ENCODE data around the gene AGMO. TPM values are rescaled to one million over a fixed set of nuclear protein-coding genes. Genes with fewer than 3 reads are reported as not detected.
A peak's percentile ranks its signal among the peaks of the same experiment; 100 is the strongest.
"Not testable (repeated sequence)": the region's sequence is repeated elsewhere in the genome, so short reads cannot be mapped to it uniquely, and the experiment has no call there.

The AGMO gene
- total RNA-seq, 1 donor from 2014 or later: 0.05 TPM

GRCh38 chr7:15559416-15559928 is 2.3 kb downstream of the AGMO start:
- DNase-seq (ENCODE audit: low read depth): peak; percentile 19

- DNase-seq (ENCODE audit: low read depth): peak; percentile 61
Measured at GRCh38 chr7:15558756-15559155, 3.1 kb downstream of the AGMO start.

DNA sequence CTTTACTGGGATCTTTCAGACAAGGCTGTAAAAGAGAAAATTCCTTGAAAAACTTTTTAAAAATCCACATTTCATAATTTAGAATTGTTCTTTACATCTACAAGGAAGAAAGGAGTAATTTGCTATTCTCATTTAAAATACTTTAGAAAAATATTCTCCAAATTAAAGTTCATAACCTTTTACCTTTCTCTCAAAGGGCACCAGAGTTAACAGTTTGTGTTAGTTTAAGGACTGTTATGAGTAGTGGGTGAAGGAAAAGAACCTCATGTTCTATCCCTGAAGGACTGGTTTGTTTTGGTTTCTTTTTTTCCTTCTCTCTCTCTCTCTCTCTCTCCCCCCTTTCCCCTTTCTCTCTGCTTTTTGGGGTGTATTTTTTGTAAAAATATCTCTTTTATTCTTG is 4.1 kb downstream of the AGMO start:
- DNase-seq (ENCODE audit: low read depth): no peak

GRCh38 chr7:15557186-15557585 is 4.6 kb downstream of the AGMO start:
- peak; percentile 66 for DNase-seq (ENCODE audit: low read depth)

- no peak for DNase-seq (ENCODE audit: low read depth)
Measured at GRCh38 chr7:15556339-15557105, 5.3 kb downstream of the AGMO start.

GRCh38 chr7:15555381-15555859 is 6.4 kb downstream of the AGMO start:
- peak; percentile 40 for DNase-seq (ENCODE audit: low read depth)

- DNase-seq (ENCODE audit: low read depth): no peak
Measured at GRCh38 chr7:15554744-15555143, 7.1 kb downstream of the AGMO start.

DNA sequence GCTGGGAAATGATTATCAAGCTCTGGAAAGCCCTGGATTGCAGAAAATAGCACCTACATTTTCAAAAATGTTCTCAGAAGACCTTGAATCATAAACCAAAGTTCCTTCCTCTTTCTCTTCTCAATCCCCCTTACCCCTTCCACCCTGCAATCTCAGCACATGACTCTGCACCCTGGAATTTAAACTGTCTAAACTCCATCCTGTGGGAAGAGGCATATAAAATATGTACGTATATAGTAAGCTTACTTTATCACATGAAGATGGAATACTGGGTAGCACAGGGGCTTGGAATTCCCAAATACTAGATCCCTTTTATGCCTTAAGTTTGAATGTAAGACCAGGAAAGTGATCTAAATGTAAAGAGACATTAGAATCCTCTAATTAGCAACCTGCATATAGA is 7.7 kb downstream of the AGMO start:
- peak; percentile 40 for DNase-seq (ENCODE audit: low read depth)

GRCh38 chr7:15547320-15547719 is 14.5 kb downstream of the AGMO start:
- DNase-seq (ENCODE audit: low read depth): not testable (repeated sequence)

DNA sequence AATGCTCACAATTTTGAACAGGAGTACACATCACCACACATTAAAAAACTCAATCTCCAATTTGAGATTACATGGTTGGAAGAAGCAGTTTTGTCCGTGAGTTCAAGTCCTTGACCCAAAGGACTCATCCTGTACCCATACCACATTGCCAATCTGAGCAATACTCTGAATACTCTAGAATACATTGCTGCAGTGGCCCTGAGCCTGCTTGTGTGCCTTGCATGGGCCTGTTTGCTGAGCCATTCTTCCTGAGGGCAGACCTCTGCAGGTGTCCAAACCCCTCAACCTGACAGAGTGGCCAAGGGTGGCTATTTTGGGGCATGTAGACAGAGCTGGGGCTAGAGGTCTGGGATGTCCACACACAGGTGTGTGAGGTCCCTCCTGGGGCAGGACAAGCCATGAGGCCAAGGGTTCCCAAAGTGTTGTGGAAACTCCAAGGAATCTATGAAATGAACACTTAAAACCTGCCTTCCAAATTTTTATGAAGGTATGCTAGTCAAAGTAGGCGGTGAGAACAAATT is 15.5 kb downstream of the AGMO start:
- DNase-seq (ENCODE audit: low read depth): no peak

- no peak for DNase-seq (ENCODE audit: low read depth)
Measured at GRCh38 chr7:15544050-15544449, 17.8 kb downstream of the AGMO start.

GRCh38 chr7:15543256-15543655 is 18.6 kb downstream of the AGMO start:
- no peak for DNase-seq (ENCODE audit: low read depth)

GRCh38 chr7:15527648-15528047 is 34.2 kb downstream of the AGMO start:
- no peak for DNase-seq (ENCODE audit: low read depth)

DNA sequence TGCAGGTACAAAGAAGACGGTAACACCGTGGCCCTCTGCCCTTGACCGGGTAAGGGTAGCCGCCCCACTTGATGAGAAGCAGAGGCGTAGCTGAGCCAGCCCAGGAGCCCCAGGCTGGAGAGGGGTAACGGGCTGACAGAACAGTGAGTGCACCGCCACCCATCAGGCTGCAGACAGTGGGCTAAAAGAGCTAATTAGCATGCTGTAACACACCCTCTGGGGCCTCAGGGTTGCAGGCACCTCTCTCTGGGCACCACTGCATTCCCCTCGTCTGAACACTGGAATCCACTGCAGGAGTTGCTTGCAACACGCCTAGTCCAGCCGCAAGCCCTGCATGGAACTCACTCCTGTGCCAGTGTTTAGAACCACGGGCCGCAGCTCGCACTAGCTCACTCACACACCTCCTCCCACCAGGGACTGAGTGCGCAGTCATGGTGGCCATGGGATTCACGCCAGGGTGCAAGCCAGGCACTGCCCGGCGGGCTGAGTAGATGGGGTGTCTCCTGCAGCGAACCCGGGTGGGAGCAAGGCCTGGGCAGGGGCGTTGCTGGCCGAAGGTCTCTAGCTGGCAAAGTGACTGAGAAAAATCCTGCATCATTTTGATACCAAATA is 36.1 kb downstream of the AGMO start:
- DNase-seq (ENCODE audit: low read depth): no peak

DNA sequence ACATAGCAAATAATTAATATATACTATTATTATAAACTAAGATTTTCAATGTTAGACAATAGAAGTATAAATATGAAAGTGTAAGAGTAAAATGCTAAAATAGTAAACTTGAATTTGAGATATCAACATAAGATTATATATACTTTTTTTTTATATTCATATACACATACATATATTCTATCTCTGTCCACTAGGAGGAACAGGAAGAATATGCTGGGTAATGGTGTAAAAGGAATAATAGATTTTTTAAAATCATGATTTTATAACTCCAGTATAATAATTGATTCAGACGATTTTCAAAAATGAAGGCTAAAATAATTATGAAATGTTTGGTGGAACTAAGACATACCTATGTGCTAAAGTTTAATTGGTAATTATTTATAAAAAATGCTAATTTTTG is 37.7 kb downstream of the AGMO start:
- DNase-seq (ENCODE audit: low read depth): no peak

DNA sequence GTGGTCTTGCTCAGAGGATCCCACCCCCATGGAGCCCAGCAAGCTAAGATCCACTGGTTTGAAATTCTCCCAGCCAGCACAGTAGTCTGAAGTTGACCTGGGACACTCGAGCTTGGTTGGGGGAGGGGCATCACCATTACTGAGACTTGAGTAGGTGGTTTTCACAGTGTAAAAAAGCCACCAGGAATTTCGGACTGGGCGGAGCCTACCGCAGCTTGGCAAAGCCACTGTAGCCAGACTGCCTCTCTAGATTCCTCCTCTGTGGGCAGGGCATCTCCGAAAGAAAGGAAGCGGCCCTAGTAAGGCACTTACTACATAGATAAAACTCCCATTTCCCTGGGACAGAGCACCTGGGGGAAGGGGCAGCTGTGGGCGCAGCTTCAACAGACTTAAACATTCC is 44.0 kb downstream of the AGMO start:
- not testable (repeated sequence) for DNase-seq (ENCODE audit: low read depth)

DNA sequence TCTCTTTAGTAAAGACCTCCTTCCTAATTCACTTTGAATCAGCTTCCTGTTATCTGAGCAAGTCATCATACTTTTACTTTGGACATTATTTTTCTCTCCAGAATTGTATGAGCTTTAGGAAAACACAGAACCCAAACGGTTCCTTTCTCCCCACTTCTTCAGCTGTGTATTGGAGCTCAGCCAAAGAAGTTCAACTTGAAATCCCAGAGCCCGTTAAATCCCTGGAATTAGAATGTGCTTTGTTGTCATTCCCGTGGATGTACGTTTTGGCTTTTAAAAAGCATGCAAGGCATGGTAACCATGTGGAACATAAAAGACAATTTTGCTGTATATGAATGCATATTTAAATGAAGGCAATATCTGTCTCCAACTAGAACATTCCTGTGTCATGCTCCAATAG is 46.6 kb downstream of the AGMO start:
- no peak for DNase-seq (ENCODE audit: low read depth)

DNA sequence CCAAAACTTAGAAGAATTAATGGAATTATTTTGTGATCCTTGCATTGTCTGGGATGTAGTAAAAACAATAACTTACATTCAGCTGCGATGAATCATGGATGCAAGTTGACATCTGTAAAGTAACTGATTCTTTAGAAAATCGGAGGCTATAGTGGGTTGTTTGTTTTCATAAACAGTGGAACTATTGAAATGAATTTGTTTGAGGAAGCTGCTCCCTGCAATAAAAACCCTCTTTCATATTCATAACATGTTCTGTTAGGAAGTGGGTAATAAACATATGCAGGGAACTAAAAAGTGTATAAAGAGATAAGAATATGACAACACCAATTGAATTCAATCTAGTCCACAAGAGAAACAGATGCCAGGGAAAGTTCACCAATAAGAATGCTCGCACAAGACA is 53.6 kb downstream of the AGMO start:
- no peak for DNase-seq (ENCODE audit: low read depth)

DNA sequence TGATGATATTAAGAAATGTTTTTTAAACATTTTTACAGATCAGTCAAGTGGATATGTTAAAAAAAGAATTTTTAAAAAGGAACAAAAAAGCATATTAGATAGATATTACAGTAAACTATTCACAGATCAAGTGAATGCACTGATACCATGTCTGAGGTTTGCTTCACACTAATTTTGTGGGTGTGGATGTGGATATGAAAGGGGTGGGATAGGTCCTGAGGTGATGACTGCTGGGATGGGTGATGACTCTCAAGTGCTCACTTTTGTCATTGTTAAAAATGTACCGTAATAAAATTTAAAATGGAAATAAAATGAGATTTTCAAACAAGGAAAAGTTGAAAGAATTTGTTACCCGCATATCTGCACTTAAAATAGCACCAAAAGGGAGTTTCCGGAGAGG is 54.1 kb downstream of the AGMO start:
- DNase-seq (ENCODE audit: low read depth): no peak

DNA sequence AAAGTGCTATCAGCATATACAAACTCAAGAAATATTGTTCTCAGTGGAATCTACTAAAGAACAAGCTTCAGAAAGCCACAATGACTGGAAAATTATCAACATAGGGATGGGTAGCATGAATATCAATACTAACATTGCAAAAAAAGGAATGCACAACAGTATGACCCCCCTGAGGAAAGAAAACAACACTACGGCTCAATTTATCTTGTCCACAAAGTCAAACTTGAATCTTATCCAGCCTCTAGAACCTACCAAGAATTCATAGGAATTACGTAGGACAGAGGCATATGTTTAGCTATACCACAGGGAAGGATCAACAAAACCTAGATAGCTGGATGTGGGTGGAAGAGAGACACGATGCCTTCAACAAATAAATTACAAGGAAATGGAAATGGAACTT is 54.6 kb downstream of the AGMO start:
- DNase-seq (ENCODE audit: low read depth): no peak

GRCh38 chr7:15505761-15506160 is 56.1 kb downstream of the AGMO start:
- DNase-seq (ENCODE audit: low read depth): no peak

DNA sequence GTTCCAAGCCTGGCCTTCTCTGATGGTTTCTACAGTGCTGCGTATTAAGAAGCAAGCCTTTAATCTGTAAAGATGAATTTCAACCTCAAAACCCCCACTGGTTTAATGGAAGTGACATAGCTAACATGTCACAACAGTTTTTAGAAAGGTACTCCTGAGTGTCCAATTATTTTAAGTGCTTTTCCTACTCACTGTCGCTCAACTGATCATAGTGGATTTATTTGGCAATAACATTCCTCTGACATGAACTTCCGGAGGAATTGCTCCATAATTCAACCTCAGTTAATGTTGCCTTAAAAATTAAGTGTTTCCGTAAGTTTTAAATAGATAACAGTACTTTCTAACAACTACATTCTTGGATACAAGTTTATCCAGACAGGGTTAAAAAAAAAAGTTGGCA is 57.5 kb downstream of the AGMO start:
- no peak for DNase-seq (ENCODE audit: low read depth)

Data from renal cortical epithelial cell (primary cell).